ENCODE results near the gene TGIF1. TPM values are rescaled to one million over a fixed set of nuclear protein-coding genes. Genes with fewer than 3 reads are reported as not detected.

Gene TGIF1
- total and polyA plus RNA-seq, 2 donors (not counting 1 experiment from before 2014, with no cell fraction given): 30.4 to 140 TPM

GRCh38 chr18:3493501-3494244 lies 43.7 kb downstream of the TGIF1 start:
- intact Hi-C loops (cut with micrococcal nuclease): loop anchor here (2.0 to 5.0 kb wide), 3 partner anchors 41 to 101 kb away; partner anchors contain the start of gene TGIF1
- Histone ChIP-seq H2AFZ (ENCODE audit: insufficient read depth, low read depth, low read length, poor library complexity, severe bottlenecking) (peak overlapping the region; percentile 81), H3K27ac (ENCODE audit: low read length in 2 of 2) (peak overlapping the region; percentile 25 to 70), H3K27me3 (replicated peaks in 1 of 4; ENCODE audit: control extremely low read depth in 1 of 4, control insufficient read depth in 3 of 4, insufficient read depth in 4 of 4, low read length in 3 of 4) (peaks cover 0 to 4% (median 0%) of the 10 kb centered on the region in 4 experiments), H3K9ac (ENCODE audit: low read length) (peak overlapping the region; percentile 60), H4K20me1 (ENCODE audit: control insufficient read depth, insufficient read depth, low read length, poor library complexity, severe bottlenecking) (no peaks in the 10 kb centered on the region), H3K4me2 (replicated peaks; ENCODE audit: low read depth, low read length, poor library complexity, severe bottlenecking) (peak overlapping the region; percentile 70), H3K4me3 (ENCODE audit: control extremely low read depth in 1 of 5, extremely low read depth in 1 of 5, insufficient read depth in 1 of 5, low read depth in 2 of 5, low read length in 4 of 5) (peak overlapping the region; percentile 26 to 52 (median 44)), H3K79me2 (ENCODE audit: control insufficient read depth, insufficient read depth, low read length) (no peaks in the 10 kb centered on the region), H3K9me3 (ENCODE audit: control extremely low read depth in 1 of 3, control insufficient read depth in 2 of 3, insufficient read depth in 1 of 3, low read length in 2 of 3) (no peaks in the 10 kb centered on the region), H3K36me3 (replicated peaks in 1 of 2; ENCODE audit: control extremely low read depth in 1 of 2, control insufficient read depth in 1 of 2, extremely low read depth in 1 of 2, insufficient read depth in 2 of 2, low read length in 1 of 2) (no peaks in the 10 kb centered on the region), H3K4me1 (ENCODE audit: control insufficient read depth in 2 of 2, insufficient read depth in 2 of 2, low read length in 2 of 2) (peaks cover 13 to 25% of the 10 kb centered on the region in 2 donors)
- CTCF ChIA-PET: interaction anchor here (0.5 to 2.7 kb wide), 8 partner anchors 9 to 106 kb away, joined by 3 to 21 read pairs (median 6); no protein-coding TSS in a partner anchor
- POLR2A ChIA-PET: interaction anchor here (0.6 to 1.4 kb wide), 4 partner anchors 31 to 77 kb away, joined by 3 to 4 read pairs (median 4); partner anchors contain the start of gene TGIF1
- TF ChIP-seq EZH2 (IDR thresholded peaks at IDR 0.05; ENCODE audit: borderline replicate concordance, insufficient read depth, low read depth, low read length, poor library complexity, severe bottlenecking) (no peak), CTCF (IDR thresholded peaks at IDR 0.05) (no peak)
- peak overlapping the region; percentile 88 for H3K27ac Mint-ChIP-seq
- H3K27me3 Mint-ChIP-seq: peaks cover 8% of the 10 kb centered on the region
- ATAC-seq (ENCODE audit: low read depth) (peak; percentile 50), DNase-seq (peak; percentile 64)
- peaks cover 37% of the 10 kb centered on the region for H3K4me1 Mint-ChIP-seq
- peak overlapping the region; percentile 87 for H3K4me3 Mint-ChIP-seq
- WGBS (ENCODE audit: insufficient coverage): 80% methylated on average over 3 of the region's 9 CpGs
- no peaks in the 10 kb centered on the region for H3K9me3 Mint-ChIP-seq (ENCODE audit: insufficient read depth)

- H3K79me2 ChIP-seq (ENCODE audit: control insufficient read depth, insufficient read depth, low read length): no peaks in the 10 kb centered on the region
- H4K20me1 ChIP-seq (ENCODE audit: control insufficient read depth, insufficient read depth, low read length, poor library complexity, severe bottlenecking): no peaks in the 10 kb centered on the region
- peaks cover 40% of the 10 kb centered on the region for H3K4me1 Mint-ChIP-seq
- H3K4me3 ChIP-seq (ENCODE audit: control extremely low read depth in 1 of 5, extremely low read depth in 1 of 5, insufficient read depth in 1 of 5, low read depth in 2 of 5, low read length in 4 of 5): peak overlapping the region in 2 of 5 experiments; percentile 26 to 52
- H3K27me3 ChIP-seq (replicated peaks in 1 of 4; ENCODE audit: control extremely low read depth in 1 of 4, control insufficient read depth in 3 of 4, insufficient read depth in 4 of 4, low read length in 3 of 4): peaks cover 0 to 8% (median under 1%) of the 10 kb centered on the region in 4 experiments
- TF ChIP-seq CTCF (IDR thresholded peaks at IDR 0.05) (no peak), EZH2 (IDR thresholded peaks at IDR 0.05; ENCODE audit: borderline replicate concordance, insufficient read depth, low read depth, low read length, poor library complexity, severe bottlenecking) (no peak)
- H3K4me3 Mint-ChIP-seq: peak overlapping the region; percentile 87
- no peak for ATAC-seq (ENCODE audit: low read depth)
- ChIA-PET CTCF (interaction anchor here (1.4 to 2.7 kb wide), 5 partner anchors 12 to 101 kb away, joined by 3 to 21 read pairs (median 9); no protein-coding TSS in a partner anchor), POLR2A (interaction anchor here (1.2 to 1.4 kb wide), 2 partner anchors 45 to 46 kb away, joined by 3 to 4 read pairs; partner anchors contain the start of gene TGIF1)
- no peak for DNase-seq
- peak overlapping the region; percentile 81 for H2AFZ ChIP-seq (ENCODE audit: insufficient read depth, low read depth, low read length, poor library complexity, severe bottlenecking)
- peaks cover 9% of the 10 kb centered on the region for H3K27me3 Mint-ChIP-seq
- H3K4me2 ChIP-seq (replicated peaks; ENCODE audit: low read depth, low read length, poor library complexity, severe bottlenecking): peak overlapping the region; percentile 70
- peaks cover 14 to 28% of the 10 kb centered on the region in 2 donors for H3K4me1 ChIP-seq (ENCODE audit: control insufficient read depth in 2 of 2, insufficient read depth in 2 of 2, low read length in 2 of 2)
- intact Hi-C loops (cut with micrococcal nuclease): loop anchor here (2.0 to 5.0 kb wide), 2 partner anchors 42 to 93 kb away; partner anchors contain the start of gene TGIF1
- 100% methylated on average over 1 of the region's 4 CpGs for WGBS (ENCODE audit: insufficient coverage)
- H3K9ac ChIP-seq (ENCODE audit: low read length): peak overlapping the region; percentile 60
- no peaks in the 10 kb centered on the region for H3K9me3 ChIP-seq (ENCODE audit: control extremely low read depth in 1 of 3, control insufficient read depth in 2 of 3, insufficient read depth in 1 of 3, low read length in 2 of 3)
- H3K27ac Mint-ChIP-seq: peak overlapping the region; percentile 88
- H3K9me3 Mint-ChIP-seq (ENCODE audit: insufficient read depth): no peaks in the 10 kb centered on the region
- no peaks in the 10 kb centered on the region for H3K36me3 ChIP-seq (replicated peaks in 1 of 2; ENCODE audit: control extremely low read depth in 1 of 2, control insufficient read depth in 1 of 2, extremely low read depth in 1 of 2, insufficient read depth in 2 of 2, low read length in 1 of 2)
- H3K27ac ChIP-seq (ENCODE audit: low read length in 2 of 2): peak overlapping the region; percentile 25 to 70
Observed at GRCh38 chr18:3494245-3494526, 44.2 kb downstream of the TGIF1 start.
